Activated CD8-positive, alpha-beta memory T cell treated with anti-CD3 and anti-CD28 coated beads for 48 hours (primary cell): Measurements from ENCODE around the gene AGBL1.

Experiments
- DNase-seq, 3 experiments: peaks; one replicate each; pipeline ENCODE4 v3.0.0-alpha.2; 2020; ENCODE audit warnings: low read depth in 2 of 3, low spot score in 2 of 3

The AGBL1 gene

DNA sequence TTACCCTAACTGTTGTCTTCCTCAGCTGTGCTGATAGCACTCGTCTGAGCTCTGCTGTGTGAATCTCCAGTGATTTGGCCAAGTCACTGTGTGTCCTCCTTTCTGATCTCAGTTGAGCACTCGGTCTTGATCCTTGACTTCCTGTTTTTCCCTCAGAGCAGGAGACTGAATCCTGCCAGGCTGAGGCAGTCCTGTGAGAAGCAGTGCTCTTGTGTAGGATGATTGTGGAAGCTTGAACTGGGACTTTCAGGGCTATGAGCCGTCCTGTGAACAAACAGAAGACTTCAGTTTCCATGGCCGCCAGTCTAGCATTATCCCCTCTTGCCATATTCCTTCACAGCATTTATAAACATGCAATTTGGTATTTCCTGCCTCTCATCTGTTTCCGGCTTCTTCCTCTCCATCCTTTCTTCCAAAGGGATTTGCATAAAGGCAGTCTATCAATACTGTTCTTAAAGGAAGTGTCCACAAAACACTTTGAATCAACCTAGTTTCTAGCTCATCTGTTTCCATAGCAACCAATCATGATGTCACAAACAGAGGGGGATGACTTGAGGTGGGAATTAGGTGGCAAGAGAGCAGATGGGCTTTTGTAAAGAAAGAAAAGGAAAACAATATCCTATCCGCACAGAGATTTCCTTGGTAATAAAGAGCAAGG is 237.2 kb downstream of the AGBL1 start:
- DNase-seq = no peak

GRCh38 chr15:86317384-86317740 is 237.7 kb downstream of the AGBL1 start:
- DNase-seq = no peak

DNA sequence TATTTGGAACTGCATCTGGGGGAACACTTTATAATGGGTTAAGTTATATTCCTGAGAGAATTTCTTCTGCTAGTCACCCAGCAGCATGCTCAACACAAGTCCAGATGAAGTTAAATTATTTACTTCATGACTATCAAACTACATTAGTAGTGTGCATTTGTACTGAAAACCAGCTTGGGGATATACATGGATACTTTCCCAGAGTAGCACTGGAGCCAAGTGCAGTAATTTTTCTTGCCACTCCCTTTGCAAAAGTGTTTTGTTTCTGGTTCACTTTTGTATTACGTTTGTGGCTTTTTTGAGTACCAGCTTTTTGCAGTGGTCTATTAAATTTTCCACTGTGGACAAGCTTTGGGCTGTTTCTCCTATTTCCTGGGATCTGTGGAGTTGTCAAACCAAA is 243.0 kb downstream of the AGBL1 start:
- DNase-seq = no peak

GRCh38 chr15:86327230-86327865 is 247.7 kb downstream of the AGBL1 start:
- no peak for DNase-seq

GRCh38 chr15:86328658-86329057 is 249.0 kb downstream of the AGBL1 start:
- no peak for DNase-seq

GRCh38 chr15:86329311-86330013 is 249.8 kb downstream of the AGBL1 start:
- no peak for DNase-seq

- no peak for DNase-seq
Measured at GRCh38 chr15:86333819-86334218, 254.1 kb downstream of the AGBL1 start.

- DNase-seq = no peak
Measured at GRCh38 chr15:86336051-86336788, 256.5 kb downstream of the AGBL1 start.

DNA sequence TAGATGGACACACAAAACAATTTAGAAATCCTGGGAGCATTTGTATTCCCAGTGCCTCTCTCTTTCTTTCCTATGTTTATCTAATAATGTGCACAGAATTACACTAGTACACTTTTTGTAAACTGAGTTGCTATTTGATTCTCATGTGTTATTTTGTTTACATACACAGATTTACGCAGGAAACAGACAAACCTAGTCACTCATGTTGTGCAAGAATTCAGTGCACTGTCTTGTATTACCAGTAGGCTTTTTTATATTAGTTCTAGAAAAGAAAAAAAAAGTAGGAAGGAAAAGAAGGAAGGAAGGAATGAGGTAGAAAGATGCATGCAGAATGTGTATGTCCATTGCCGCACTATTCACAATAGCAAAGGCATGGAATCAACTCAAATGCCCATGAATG is 257.4 kb downstream of the AGBL1 start:
- no peak for DNase-seq

GRCh38 chr15:86347245-86347644 is 267.6 kb downstream of the AGBL1 start:
- DNase-seq = no peak

DNA sequence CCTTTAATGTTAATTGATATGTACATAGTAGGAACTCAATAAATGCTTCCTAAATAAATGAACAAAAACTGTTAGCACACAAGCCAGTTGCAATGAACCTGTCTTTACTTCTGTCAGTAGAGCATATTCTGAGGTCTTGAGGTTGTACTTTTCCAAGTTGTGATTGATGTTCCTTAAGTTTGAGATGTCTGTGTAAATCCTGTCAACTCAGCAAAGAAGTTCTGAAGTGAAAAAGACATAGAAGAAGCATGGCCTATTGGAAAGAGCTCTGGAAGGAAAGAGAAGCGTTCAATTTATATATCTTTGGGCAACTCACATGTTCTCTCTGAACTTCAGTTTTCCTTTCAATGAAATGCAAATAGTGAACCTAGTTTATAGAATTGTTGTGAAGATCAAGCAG is 269.9 kb downstream of the AGBL1 start:
- DNase-seq = no peak

DNA sequence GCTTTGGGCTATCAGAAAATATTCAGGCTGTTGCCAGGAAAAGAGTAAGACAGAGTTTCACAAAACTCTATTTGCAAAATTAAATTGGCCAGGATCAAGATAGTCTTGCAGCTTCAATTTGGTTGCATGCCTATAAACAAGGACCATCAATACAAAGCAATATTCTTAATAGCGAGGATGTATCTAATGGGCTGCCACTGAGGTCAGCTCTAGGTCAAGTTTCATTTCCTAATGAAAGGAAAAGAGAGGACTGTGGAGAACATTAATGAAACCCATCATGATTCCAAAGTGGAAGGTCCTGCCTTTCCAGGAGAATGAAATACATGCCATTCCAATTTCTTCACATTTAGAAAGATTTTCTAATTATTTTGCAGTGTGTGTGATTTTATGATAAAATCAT is 273.5 kb downstream of the AGBL1 start:
- DNase-seq = no peak

GRCh38 chr15:86355361-86355760 is 275.7 kb downstream of the AGBL1 start:
- no peak for DNase-seq

DNA sequence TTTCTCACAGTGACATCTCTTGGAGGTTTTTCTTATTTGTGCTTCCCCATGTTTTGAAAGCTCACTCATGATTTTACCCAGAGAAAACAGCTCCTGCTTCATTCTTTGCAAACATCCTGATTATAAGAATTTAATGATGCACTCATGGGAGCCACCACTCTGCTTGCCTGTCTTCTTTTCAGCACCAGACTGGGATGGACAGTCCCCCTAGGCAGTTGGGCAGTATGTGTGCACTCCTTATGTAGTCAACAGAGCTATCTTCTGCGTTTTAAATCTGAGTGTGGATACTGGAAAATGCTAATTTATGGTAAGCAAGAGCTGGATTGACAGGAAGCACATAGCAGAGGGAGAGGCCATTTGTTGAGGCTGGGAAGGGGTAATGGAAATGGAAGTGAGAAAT is 276.1 kb downstream of the AGBL1 start:
- no peak for DNase-seq

DNA sequence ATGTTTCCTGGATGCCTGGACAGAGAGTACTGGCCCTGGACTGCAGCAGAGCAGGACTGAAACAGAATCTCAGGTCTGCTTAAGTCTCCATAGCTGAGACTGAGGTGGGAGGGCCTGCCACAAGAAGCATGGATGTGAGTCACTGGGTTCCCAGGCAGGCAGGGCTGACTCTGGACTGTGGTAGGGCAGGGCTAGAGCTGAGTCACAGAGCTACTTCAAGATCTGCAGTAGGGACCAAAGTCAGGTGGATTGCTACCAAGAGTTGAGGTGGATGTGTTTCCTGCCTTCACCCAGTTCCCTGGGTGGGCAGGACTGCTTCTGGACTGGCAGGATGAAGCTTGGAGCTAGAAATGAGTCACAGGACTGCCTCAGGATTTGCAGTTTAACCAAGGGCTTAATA is 282.9 kb downstream of the AGBL1 start:
- DNase-seq = peak in 1 of 3 experiments; percentile 1

DNA sequence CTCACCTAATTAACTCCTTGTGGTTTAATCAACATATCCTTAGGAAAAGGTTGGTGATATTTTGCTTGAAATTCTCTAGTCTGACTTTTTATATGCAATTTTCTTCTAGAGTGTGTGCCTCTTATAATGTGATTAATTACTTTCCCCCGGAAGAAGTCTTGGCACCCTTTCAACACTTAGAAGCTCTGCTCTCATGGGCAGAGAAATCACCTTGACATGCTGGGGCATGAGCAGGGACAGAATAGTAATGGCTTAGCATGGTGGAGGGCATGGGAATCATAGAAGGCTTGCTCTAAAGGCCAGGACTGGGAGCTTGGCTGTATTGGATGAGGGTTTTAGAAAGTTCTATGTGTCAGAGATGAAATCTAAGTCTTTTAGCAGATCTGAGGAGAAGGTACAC is 293.5 kb downstream of the AGBL1 start:
- no peak for DNase-seq

GRCh38 chr15:86375733-86376280 is 296.1 kb downstream of the AGBL1 start:
- DNase-seq = no peak

DNA sequence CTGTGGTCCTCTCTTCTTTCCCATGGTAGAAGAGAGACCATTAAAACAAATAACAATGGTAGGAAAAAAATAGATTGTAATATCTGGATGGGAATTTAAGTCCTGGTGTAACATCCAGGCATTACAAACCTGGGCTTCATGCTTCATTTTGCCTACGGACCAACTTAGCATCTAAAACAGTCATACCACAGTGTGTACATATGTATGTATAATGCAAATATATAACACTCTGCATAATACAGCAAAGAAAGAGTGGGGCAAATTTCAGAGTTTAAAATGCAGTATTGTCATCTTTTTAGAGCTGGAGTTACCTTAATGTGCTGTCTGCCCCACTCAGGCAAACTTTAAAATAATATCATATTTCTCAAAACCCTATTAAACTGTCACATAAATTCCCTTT is 298.2 kb downstream of the AGBL1 start:
- no peak for DNase-seq

- DNase-seq = no peak
Measured at GRCh38 chr15:86382341-86382740, 302.7 kb downstream of the AGBL1 start.

DNA sequence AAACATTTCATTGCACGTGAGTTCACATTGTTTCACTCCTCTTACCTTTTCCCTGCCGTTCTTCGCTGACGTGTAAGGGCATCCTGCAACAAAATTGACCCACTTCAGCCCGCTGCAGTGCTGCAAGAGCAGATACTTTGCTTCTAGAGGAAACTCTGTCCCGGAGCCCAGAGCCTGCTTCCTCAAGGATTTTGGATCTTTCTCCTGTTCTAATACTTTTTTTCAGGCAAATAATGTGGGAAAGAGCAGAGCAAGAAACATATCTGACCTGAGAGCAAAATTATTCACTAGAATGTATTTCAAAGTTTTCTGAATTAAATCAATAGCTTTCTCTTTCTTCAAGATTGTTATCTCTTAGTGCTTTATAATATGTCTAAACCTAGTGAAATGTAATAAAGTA is 303.9 kb downstream of the AGBL1 start:
- DNase-seq = no peak

DNA sequence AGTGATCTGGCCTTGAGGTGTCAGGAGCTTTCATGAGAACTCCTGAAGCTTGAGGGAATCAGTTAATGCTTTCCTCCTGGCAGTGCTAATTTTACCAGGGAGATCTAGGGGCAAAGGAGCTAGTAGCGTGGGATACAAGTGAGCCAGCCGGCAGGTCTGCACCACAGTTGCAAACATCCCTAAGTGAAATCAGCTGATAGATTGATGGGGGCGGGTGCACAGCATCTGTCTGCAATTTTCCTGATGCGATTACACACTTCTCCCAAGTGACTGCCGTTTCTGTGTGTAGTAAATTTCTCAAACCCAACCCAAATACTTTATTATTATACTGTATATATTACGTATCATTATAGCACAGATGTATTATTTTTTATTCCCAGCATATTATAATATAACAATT is 304.5 kb downstream of the AGBL1 start:
- DNase-seq = no peak

DNA sequence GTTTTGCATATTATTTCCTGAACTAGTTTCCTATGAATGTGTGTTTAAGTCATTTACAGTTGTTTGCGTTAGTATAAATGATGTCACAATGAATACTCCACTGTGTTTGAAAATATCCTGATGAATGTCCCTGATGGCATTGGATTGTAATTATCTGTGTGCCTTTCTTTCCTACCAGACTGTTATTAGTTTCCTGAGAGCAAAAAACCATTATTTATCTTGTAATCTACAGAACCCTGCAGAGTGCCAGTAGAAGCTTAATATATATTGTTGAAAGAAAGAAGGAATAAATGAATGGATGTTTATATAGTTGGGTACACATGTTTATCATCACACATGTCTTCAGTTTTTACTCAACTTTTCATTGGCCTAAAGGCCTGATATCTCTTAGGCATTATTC is 312.6 kb downstream of the AGBL1 start:
- DNase-seq = no peak
